Measurements from ENCODE around the gene MRPL28.

- TF ChIP-seq CTCF (IDR thresholded peaks at IDR 0.05), result no peak
- TF ChIP-seq POLR2AphosphoS5 (IDR thresholded peaks at IDR 0.05), result no peak
- no peak for TF ChIP-seq POLR2A (IDR thresholded peaks at IDR 0.05)
Measured at GRCh38 chr16:324451-325334, 45.6 kb downstream of the MRPL28 start.

Measured in gastroesophageal sphincter (tissue), 3 donors.